ENCODE data around the gene URM1. TPM values are rescaled to one million over a fixed set of nuclear protein-coding genes. Genes with fewer than 3 reads are reported as not detected.

The URM1 gene
- total and polyA plus RNA-seq, 7 donors, result 16.3 to 73.3 (median 25.1) TPM

DNA sequence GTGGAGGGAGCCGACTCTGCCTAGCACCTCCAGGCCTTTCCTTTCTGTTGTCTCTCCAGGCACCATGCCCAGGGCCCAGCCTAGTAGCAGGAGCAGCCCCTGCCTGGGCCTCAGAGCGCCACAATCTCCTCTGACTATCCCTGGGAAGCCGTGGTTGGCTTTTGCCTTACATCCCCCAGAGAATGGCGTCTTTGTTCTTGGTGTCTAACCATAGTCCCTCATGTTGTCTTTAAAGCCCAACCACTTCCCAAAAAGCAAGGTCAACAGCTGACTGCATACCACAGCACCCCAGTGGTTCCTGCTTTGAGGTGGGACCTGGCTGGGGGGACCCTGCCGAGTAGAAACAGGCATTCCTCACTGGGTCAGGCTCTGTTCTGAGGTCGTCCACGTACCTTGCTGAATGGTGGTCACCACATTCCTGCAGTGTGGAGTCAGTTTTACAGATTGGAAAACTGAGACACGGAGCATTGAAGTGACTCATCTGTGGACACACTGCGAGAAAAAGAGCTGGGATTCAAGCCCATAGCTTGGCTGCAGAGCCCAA lies 35.7 kb downstream of the URM1 start:
- no peak overlapping the region for H3K4me3 ChIP-seq
- 59 to 78% methylated on average over 9 of the region's 9 CpGs for WGBS, 2 donors
- H3K4me1 ChIP-seq, result no peaks in the 10 kb centered on the region
- TF ChIP-seq POLR2AphosphoS5 (IDR thresholded peaks at IDR 0.05), result no peak
- TF ChIP-seq EP300 (IDR thresholded peaks at IDR 0.05), result no peak
- TF ChIP-seq, protein P1, sequence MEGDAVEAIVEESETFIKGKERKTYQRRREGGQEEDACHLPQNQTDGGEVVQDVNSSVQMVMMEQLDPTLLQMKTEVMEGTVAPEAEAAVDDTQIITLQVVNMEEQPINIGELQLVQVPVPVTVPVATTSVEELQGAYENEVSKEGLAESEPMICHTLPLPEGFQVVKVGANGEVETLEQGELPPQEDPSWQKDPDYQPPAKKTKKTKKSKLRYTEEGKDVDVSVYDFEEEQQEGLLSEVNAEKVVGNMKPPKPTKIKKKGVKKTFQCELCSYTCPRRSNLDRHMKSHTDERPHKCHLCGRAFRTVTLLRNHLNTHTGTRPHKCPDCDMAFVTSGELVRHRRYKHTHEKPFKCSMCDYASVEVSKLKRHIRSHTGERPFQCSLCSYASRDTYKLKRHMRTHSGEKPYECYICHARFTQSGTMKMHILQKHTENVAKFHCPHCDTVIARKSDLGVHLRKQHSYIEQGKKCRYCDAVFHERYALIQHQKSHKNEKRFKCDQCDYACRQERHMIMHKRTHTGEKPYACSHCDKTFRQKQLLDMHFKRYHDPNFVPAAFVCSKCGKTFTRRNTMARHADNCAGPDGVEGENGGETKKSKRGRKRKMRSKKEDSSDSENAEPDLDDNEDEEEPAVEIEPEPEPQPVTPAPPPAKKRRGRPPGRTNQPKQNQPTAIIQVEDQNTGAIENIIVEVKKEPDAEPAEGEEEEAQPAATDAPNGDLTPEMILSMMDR (IDR thresholded peaks at IDR 0.05), result no peak
- no peak for TF ChIP-seq POLR2A (IDR thresholded peaks at IDR 0.05)
- no peaks in the 10 kb centered on the region for H3K36me3 ChIP-seq
- peaks cover 0 to 38% (median 0%) of the 10 kb centered on the region in 3 donors for H3K27me3 ChIP-seq
- no peak overlapping the region for H3K27ac ChIP-seq
- DNase-seq, result no peak
- no peaks in the 10 kb centered on the region for H3K9me3 ChIP-seq
- intact Hi-C loops (cut with DNase I), result no loop called here

GRCh38 chr9:128408963-128409431 lies 37.8 kb downstream of the URM1 start:
- Histone ChIP-seq H3K9me3 (no peaks in the 10 kb centered on the region), H3K27ac (no peak overlapping the region), H3K4me3 (no peak overlapping the region), H3K4me1 (no peaks in the 10 kb centered on the region), H3K27me3 (peaks cover 0 to 43% (median 4%) of the 10 kb centered on the region in 3 donors), H3K36me3 (no peaks in the 10 kb centered on the region)
- DNase-seq, result no peak
- intact Hi-C loops (cut with DNase I), result no loop called here
- no peak for TF ChIP-seq POLR2A (IDR thresholded peaks at IDR 0.05)
- TF ChIP-seq EP300 (IDR thresholded peaks at IDR 0.05), result no peak
- no peak for TF ChIP-seq POLR2AphosphoS5 (IDR thresholded peaks at IDR 0.05)
- TF ChIP-seq, protein P1 (IDR thresholded peaks at IDR 0.05), result no peak
- 33 to 37% methylated on average over 26 of the region's 26 CpGs for WGBS, 2 donors

DNA sequence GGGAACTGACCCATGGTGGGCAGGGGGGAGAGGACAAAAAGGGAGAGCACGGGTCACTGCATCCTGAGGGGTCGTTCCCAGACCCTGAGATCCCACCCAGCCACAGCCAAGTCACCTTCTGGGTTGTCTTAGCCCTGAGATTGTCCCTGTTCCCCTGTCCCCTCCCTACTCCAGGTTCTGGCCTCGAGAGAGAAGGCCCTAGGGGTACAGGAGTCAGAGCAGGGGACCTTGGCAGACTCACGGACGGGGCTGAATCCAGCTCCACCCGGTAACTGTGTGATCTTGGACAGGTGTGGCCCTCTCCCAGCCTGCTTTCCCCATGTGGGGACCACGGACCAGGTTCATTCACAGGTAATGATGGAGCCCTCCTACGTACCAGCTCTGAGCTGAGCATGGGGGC lies 38.3 kb downstream of the URM1 start:
- DNase-seq, result no peak
- WGBS, 2 donors, result 29 to 48% methylated on average over 8 of the region's 8 CpGs
- Histone ChIP-seq H3K4me3 (no peak overlapping the region), H3K4me1 (no peaks in the 10 kb centered on the region), H3K27ac (no peak overlapping the region), H3K36me3 (no peaks in the 10 kb centered on the region), H3K27me3 (peaks cover 0 to 45% (median 4%) of the 10 kb centered on the region in 3 donors), H3K9me3 (no peaks in the 10 kb centered on the region)
- TF ChIP-seq, protein P1 (IDR thresholded peaks at IDR 0.05), result no peak
- TF ChIP-seq POLR2A (IDR thresholded peaks at IDR 0.05) (no peak), POLR2AphosphoS5 (IDR thresholded peaks at IDR 0.05) (no peak), EP300 (IDR thresholded peaks at IDR 0.05) (no peak)
- intact Hi-C loops (cut with DNase I), result no loop called here

DNA sequence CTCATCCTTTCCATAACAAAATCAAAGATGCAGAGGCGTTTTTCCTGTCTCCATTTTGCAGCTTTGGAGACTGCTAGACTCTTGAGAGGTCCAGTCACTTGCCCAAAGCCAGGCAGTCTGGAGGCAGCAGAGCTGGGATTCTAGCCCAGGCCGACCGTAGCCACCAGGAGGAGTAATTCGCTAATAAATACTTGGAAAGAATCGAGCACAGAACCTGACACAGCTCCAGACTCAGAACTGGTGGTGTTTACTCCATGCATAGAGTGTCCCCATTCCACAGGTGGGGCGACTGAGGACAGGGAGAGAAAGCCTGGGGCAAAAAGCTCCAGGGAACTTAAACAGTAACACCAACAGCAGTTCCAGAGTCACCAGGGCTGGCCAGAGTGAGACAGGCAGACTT lies 38.8 kb downstream of the URM1 start:
- Histone ChIP-seq H3K4me1 (no peaks in the 10 kb centered on the region), H3K9me3 (no peaks in the 10 kb centered on the region), H3K36me3 (no peaks in the 10 kb centered on the region), H3K27ac (no peak overlapping the region), H3K4me3 (no peak overlapping the region), H3K27me3 (peaks cover 0 to 45% (median 4%) of the 10 kb centered on the region in 3 donors)
- whole genome bisulfite sequencing, 2 donors, result 32 to 37% methylated on average over 6 of the region's 6 CpGs
- DNase-seq, result no peak
- intact Hi-C loops (cut with DNase I), result no loop called here
- TF ChIP-seq, protein P1 (IDR thresholded peaks at IDR 0.05), result no peak
- TF ChIP-seq POLR2A (IDR thresholded peaks at IDR 0.05) (no peak), POLR2AphosphoS5 (IDR thresholded peaks at IDR 0.05) (no peak), EP300 (IDR thresholded peaks at IDR 0.05) (no peak)

All from sigmoid colon (tissue), 7 donors.